ENCODE results near the gene CPA2. TPM values are rescaled to one million over a fixed set of nuclear protein-coding genes. Genes with fewer than 3 reads are reported as not detected.
A peak's percentile ranks its signal among the peaks of the same experiment; 100 is the strongest.

Gene CPA2
- polyA plus RNA-seq, 4 donors: 0.34 to 0.90 (median 0.49) TPM

- peak; percentile 74 to 77 (median 76) for DNase-seq (ENCODE audit: low read depth in 4 of 4, low spot score in 3 of 4)
Observed at GRCh38 chr7:130277763-130278643, 11.3 kb downstream of the CPA2 start.

GRCh38 chr7:130278860-130279259, 12.2 kb downstream of the CPA2 start:
- peak in 1 of 4 donors; percentile 66 for DNase-seq (ENCODE audit: low read depth in 4 of 4, low spot score in 3 of 4)

- no peak for DNase-seq (ENCODE audit: low read depth in 4 of 4, low spot score in 3 of 4)
Observed at GRCh38 chr7:130279286-130279685, 12.6 kb downstream of the CPA2 start.

- no peak for DNase-seq (ENCODE audit: low read depth in 4 of 4, low spot score in 3 of 4)
Observed at GRCh38 chr7:130279906-130280305, 13.2 kb downstream of the CPA2 start.

- no peak for DNase-seq (ENCODE audit: low read depth in 4 of 4, low spot score in 3 of 4)
Observed at GRCh38 chr7:130281260-130281659, 14.6 kb downstream of the CPA2 start.

GRCh38 chr7:130286881-130287280, 20.2 kb downstream of the CPA2 start:
- no peak for DNase-seq (ENCODE audit: low read depth in 4 of 4, low spot score in 3 of 4)

GRCh38 chr7:130288168-130288567, 21.5 kb downstream of the CPA2 start:
- DNase-seq (ENCODE audit: low read depth in 4 of 4, low spot score in 3 of 4): no peak

GRCh38 chr7:130288829-130289228, 22.2 kb downstream of the CPA2 start:
- no peak for DNase-seq (ENCODE audit: low read depth in 4 of 4, low spot score in 3 of 4)

- no peak for DNase-seq (ENCODE audit: low read depth in 4 of 4, low spot score in 3 of 4)
Observed at GRCh38 chr7:130289478-130289877, 22.8 kb downstream of the CPA2 start.

GRCh38 chr7:130290745-130291144, 24.1 kb downstream of the CPA2 start:
- no peak for DNase-seq (ENCODE audit: low read depth in 4 of 4, low spot score in 3 of 4)

- DNase-seq (ENCODE audit: low read depth in 4 of 4, low spot score in 3 of 4): no peak
Observed at GRCh38 chr7:130292682-130293257, 26.1 kb downstream of the CPA2 start, which contains the start of gene CPA4. Gene CPA4 (plus strand): TSS chr7:130293161. CDS start chr7:130293181, 20 bp downstream.

GRCh38 chr7:130293521-130293920, 26.9 kb downstream of the CPA2 start:
- DNase-seq (ENCODE audit: low read depth in 4 of 4, low spot score in 3 of 4): no peak

- no peak for DNase-seq (ENCODE audit: low read depth in 4 of 4, low spot score in 3 of 4)
Observed at GRCh38 chr7:130294314-130294713, 27.7 kb downstream of the CPA2 start.

GRCh38 chr7:130296221-130296951, 29.7 kb downstream of the CPA2 start:
- DNase-seq (ENCODE audit: low read depth in 4 of 4, low spot score in 3 of 4): no peak

- no peak for DNase-seq (ENCODE audit: low read depth in 4 of 4, low spot score in 3 of 4)
Observed at GRCh38 chr7:130297628-130298543, 31.2 kb downstream of the CPA2 start.

GRCh38 chr7:130298544-130299326, 32.1 kb downstream of the CPA2 start:
- DNase-seq (ENCODE audit: low read depth in 4 of 4, low spot score in 3 of 4): no peak

GRCh38 chr7:130299866-130300265, 33.2 kb downstream of the CPA2 start:
- DNase-seq (ENCODE audit: low read depth in 4 of 4, low spot score in 3 of 4): no peak

- DNase-seq (ENCODE audit: low read depth in 4 of 4, low spot score in 3 of 4): no peak
Observed at GRCh38 chr7:130301501-130302020, 34.9 kb downstream of the CPA2 start.

- no peak for DNase-seq (ENCODE audit: low read depth in 4 of 4, low spot score in 3 of 4)
Observed at GRCh38 chr7:130302649-130303048, 36.0 kb downstream of the CPA2 start.
